ENCODE results near the gene PITX2. TPM values are rescaled to one million over a fixed set of nuclear protein-coding genes. Genes with fewer than 3 reads are reported as not detected.
"Not testable (repeated sequence)": the region's sequence is repeated elsewhere in the genome, so short reads cannot be mapped to it uniquely, and the experiment has no call there.

PITX2 gene
- total RNA-seq, 4 donors from 2014 or later: 3.5 to 31.3 (median 18.2) TPM

- WGBS, 2 donors (ENCODE audit: low coverage in 1 of 2): 7 to 19% methylated on average over 4 to 7 of the region's 7 CpGs
- no peaks in the 10 kb centered on the region for H3K9me3 ChIP-seq
- no peak overlapping the region for H3K27ac ChIP-seq
- H3K36me3 ChIP-seq: no peaks in the 10 kb centered on the region
- H3K4me3 ChIP-seq: no peak overlapping the region
- no peaks in the 10 kb centered on the region for H3K27me3 ChIP-seq
- H3K4me1 ChIP-seq: peaks cover 0 to 5% (median 0%) of the 10 kb centered on the region in 3 donors
- ATAC-seq: peak; percentile 60
- peak; percentile 9 to 62 (median 40) for TF ChIP-seq CTCF (IDR thresholded peaks at IDR 0.05)
- TF ChIP-seq POLR2AphosphoS5 (IDR thresholded peaks at IDR 0.05): no peak
- no peak for TF ChIP-seq EP300 (IDR thresholded peaks at IDR 0.05)
Observed at GRCh38 chr4:110586131-110586850, 36.6 kb downstream of the PITX2 start.

DNA sequence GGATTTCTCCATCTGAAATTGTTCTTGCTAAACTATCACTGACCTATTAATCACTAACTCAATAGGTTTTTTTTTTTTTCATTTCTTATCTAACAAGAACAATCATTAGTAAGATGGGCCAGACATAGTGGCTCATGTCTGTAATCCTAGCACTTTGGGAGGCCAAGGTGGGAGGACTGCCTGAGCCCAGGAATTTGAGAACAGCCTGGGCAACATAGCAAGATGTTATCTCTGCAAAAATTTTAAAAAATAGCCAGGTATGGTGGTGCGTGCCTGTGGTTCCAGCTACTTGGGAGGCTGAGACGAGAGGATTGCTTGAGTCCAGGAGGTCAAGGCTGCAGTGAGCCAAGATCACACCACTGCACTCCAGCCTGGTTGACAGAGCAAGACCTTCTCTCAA is 46.2 kb downstream of the PITX2 start:
- not testable (repeated sequence) for H3K4me3 ChIP-seq, H3K4me1 ChIP-seq, H3K27ac ChIP-seq, H3K9me3 ChIP-seq, H3K36me3 ChIP-seq, ATAC-seq, H3K27me3 ChIP-seq
- 75 to 90% methylated on average over 2 of the region's 2 CpGs for WGBS, 2 donors (ENCODE audit: low coverage in 1 of 2)

Other genes with a start within 250 kb of the PITX2 start
- 1 to 10 TPM; 2.9 to 7.0 (median 6.3) TPM for gene ENPEP, start 146.9 kb downstream of the PITX2 start, total RNA-seq